Erythroblast (primary cell): ENCODE results near the gene HAVCR2.

Experiments used
- DNase-seq, 2 experiments: peaks; one replicate each; lab custom pipeline; 2025; lab: John Stamatoyannopoulos, UW
- GATA1 ChIP-seq: IDR thresholded peaks from 2 replicates; pipeline ENCODE4 v1.6.1; 2011; ENCODE audit warnings: low read depth, mild to moderate bottlenecking, control low read depth, low read length, moderate library complexity
- POLR2A ChIP-seq: IDR thresholded peaks from 2 replicates; pipeline ENCODE4 v1.6.1; 2011; ENCODE audit warnings: mild to moderate bottlenecking, low read length

Gene HAVCR2

DNA sequence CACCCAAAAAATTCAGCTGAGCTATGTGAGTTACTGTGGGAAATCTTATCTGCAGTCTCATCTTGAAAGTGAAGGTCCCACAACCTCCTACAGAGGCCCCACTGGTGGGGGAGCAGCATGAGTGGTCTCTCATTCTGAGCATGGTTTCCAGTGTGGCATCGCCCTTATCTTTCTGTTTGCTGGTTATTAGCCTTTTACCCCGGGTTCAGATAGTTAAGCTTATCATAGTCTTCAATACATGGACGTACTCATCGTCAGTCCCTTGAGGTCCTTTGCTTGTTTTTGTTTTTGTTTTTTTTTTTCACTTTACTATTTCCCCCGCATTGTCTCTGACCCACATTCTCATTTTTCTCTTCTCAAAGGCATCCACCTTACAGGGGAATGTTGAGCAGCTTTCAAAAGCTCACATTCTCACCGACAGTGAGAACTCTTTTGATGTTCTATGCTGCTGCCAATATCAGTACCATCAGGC lies 7.7 kb upstream of the HAVCR2 start:
- peak; percentile 57 to 82 for DNase-seq
- TF ChIP-seq GATA1, result no peak
- peak; percentile 46 for TF ChIP-seq POLR2A

DNA sequence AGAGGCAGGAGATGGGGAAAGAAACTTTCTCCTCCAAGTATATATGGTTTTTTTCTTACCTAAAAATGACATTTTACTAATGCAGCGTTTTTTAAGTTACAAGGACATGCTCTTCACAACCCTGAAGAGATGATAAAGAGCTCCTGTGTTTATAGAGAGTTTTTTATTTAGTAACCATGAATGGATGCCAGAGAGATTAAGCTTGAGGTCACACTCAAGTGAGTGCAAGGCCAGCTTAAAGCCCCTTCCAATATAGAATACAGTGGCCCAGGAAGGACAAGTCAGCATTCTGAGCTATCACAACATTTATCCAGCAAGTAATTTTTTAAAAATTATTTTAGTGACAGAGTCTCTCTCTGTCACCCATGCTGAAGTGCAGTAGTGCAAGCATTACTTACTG lies 6.7 kb upstream of the HAVCR2 start:
- TF ChIP-seq GATA1, result no peak
- no peak for TF ChIP-seq POLR2A
- DNase-seq, result peak in 1 of 2 experiments; percentile 68

DNA sequence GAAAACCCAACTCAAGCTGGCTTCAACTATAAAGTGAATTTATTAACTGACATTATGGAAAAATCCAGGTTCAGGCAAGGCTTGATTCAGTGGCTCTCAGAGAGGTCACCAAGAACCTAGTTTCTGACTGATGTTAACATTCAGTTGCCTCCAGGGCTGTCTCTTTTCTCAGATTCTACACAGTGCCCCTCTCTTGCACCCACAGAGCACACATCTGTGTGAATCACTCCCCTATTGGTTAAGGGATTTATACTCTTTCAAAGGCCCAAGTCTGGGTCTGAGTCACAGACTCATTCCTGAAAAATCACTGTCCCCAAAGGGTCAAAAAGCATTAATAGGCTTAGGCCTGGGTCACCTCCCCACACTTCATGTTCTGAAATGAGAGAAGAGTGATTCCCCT lies 6.2 kb upstream of the HAVCR2 start:
- TF ChIP-seq GATA1, result no peak
- TF ChIP-seq POLR2A, result no peak
- no peak for DNase-seq

- no peak for DNase-seq
- TF ChIP-seq GATA1, result no peak
- TF ChIP-seq POLR2A, result no peak
These were observed 4.2 kb upstream of the HAVCR2 start for GRCh38 chr5:157113002-157113401.

- no peak for DNase-seq
- no peak for TF ChIP-seq GATA1
These were observed 900 bp upstream of the HAVCR2 start for GRCh38 chr5:157109744-157110143.

- peak in 1 of 2 experiments; percentile 18 for DNase-seq
- TF ChIP-seq GATA1 (no peak), POLR2A (no peak)
These were observed 1.3 kb downstream of the HAVCR2 start for GRCh38 chr5:157107508-157107907.

DNA sequence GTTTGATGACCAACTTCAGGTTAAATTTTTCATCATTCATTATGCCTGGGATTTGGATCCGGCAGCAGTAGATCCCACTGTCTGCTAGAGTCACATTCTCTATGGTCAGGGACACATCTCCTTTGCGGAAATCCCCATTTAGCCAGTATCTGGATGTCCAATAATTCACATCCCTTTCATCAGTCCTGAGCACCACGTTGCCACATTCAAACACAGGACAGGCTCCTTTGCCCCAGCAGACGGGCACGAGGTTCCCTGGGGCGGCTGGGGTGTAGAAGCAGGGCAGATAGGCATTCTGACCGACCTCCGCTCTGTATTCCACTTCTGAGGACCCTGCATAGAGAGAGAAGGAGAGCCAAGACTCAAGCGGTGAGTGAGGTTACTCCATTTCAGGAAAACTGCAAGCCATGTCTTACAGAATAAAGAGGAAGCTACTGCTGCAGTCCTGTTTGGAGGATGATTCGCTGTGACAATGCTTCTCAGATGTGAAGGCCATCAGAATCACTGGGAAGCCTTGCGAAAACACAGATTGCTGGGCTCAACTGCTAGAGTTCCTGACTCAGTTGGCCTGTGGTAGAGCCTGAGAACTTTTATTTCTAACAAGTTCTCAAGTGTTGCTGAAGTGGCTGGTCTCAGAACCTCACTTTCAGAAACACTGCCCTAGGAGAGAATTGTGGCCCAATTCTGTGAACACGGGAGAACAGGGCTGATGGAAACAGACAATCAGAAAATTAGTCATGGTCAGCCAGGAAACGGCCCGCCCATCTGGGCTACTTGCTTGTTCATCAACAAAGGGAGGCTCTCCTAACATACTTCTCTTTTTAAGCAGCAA lies 2.0 kb downstream of the HAVCR2 start:
- TF ChIP-seq POLR2A, result peak; percentile 30
- TF ChIP-seq GATA1, result no peak
- no peak for DNase-seq

DNA sequence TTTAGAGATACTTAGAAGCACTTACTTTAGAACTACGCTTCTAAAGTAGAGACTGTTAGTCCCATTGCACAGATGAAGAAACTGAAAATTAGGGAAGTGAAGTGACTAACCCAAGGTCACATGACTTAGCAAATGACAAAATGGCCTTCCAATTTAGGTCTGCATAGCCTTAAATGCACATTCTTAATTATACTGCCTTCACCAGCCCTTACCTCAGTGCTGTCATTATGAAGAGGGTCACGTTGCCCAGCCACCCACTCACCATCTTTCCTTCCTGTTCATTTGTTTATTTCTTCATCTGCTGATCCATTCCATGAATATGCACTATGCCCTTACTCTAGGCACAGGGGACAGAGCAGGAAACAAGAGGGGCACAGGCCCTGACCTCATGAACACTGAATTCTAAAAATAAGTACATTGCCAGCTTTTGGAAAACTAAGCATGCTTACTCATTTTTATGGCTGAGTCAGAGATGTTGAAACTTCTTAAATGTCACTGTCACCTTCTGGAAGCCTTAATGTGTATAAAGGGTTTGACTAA lies 8.6 kb downstream of the HAVCR2 start:
- DNase-seq, result peak in 1 of 2 experiments; percentile 54
- TF ChIP-seq GATA1, result no peak
- no peak for TF ChIP-seq POLR2A

DNA sequence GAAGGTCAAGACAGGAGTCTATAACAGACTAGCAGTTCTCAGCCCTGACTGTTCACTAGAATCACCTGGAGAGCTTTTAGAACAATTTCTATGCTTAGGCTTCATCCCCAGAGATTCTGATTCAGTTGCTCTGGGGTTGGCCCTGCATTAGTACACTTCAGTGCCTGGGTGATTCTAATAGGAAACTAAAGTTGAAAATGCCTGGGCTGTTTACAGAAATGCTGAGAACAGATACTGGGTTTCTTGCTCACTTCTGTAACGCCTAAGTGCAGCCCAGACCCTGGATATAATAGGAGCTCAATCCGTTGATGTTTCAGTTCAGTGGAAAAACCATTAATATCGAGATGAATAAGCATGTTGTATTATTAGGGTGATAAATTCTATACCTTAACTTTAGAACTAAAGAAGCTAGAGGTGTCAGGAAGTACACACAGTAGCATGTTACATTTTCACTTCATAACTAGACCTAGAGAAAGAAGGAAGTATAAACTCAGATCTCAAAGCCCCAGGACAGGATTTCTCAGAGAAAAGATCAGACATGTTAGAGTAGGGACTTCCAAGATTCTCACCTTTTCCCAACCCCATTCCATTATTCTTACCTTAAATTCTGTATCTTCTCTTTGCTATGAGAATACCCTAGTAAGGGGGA lies 20.4 kb downstream of the HAVCR2 start:
- no peak for DNase-seq
- no peak for TF ChIP-seq POLR2A
- no peak for TF ChIP-seq GATA1

- no peak for TF ChIP-seq POLR2A
- no peak for TF ChIP-seq GATA1
These were observed 22.0 kb downstream of the HAVCR2 start for GRCh38 chr5:157086751-157087359.

GRCh38 chr5:157085930-157086329 lies 22.9 kb downstream of the HAVCR2 start:
- TF ChIP-seq POLR2A (no peak), GATA1 (no peak)
- no peak for DNase-seq

More at GRCh38 chr5:157086751-157087359, 22.0 kb downstream of the HAVCR2 start:
- no peak for DNase-seq

- DNase-seq, result no peak
These were observed 28.6 kb downstream of the HAVCR2 start for GRCh38 chr5:157080286-157080685.

GRCh38 chr5:157076558-157076957 lies 32.3 kb downstream of the HAVCR2 start:
- no peak for DNase-seq
- TF ChIP-seq GATA1, result no peak
- TF ChIP-seq POLR2A, result no peak

More at GRCh38 chr5:157080286-157080685, 28.6 kb downstream of the HAVCR2 start:
- TF ChIP-seq POLR2A, result no peak
- TF ChIP-seq GATA1, result no peak

- TF ChIP-seq GATA1 (no peak), POLR2A (no peak)
- DNase-seq, result no peak
These were observed 36.3 kb downstream of the HAVCR2 start for GRCh38 chr5:157072508-157072907.
